T-helper 1 cell treated with Interleukin-12 subunit alpha and Interleukin-12 subunit beta and Interleukin-4 antibody, amounts not matched to agents 30 μg/mL and 1 μg/mL, for 36 hours (primary cell): ENCODE results near the gene RAPGEF2.

Experiments
- H3K27ac Mint-ChIP-seq: one replicate; pipeline ENCODE4 v1.8.0; 2021; ENCODE audit warnings: mild to moderate bottlenecking, mixed read lengths
- H3K27me3 Mint-ChIP-seq: one replicate; pipeline ENCODE4 v1.8.0; 2021; ENCODE audit warnings: low read depth, mixed read lengths
- H3K36me3 Mint-ChIP-seq: one replicate; pipeline ENCODE4 v1.8.0; 2021; ENCODE audit warnings: low read depth, mixed read lengths
- H3K4me1 Mint-ChIP-seq: one replicate; pipeline ENCODE4 v1.8.0; 2021; ENCODE audit warnings: low read depth, mixed read lengths
- H3K4me3 Mint-ChIP-seq: one replicate; pipeline ENCODE4 v1.8.0; 2021; ENCODE audit warnings: mild to moderate bottlenecking, moderate library complexity, mixed read lengths
- H3K9me3 Mint-ChIP-seq: one replicate; pipeline ENCODE4 v1.8.0; 2021; ENCODE audit warnings: mixed read lengths

RAPGEF2 gene

GRCh38 chr4:159344877-159345276, 242.0 kb downstream of the RAPGEF2 start:
- Mint-ChIP-seq H3K27me3 (no peaks in the 10 kb centered on the region), H3K9me3 (no peaks in the 10 kb centered on the region), H3K27ac (no peak overlapping the region), H3K4me1 (peaks cover 4% of the 10 kb centered on the region), H3K4me3 (no peak overlapping the region), H3K36me3 (peaks cover 33% of the 10 kb centered on the region)

GRCh38 chr4:159346681-159347080, 243.8 kb downstream of the RAPGEF2 start:
- no peaks in the 10 kb centered on the region for H3K9me3 Mint-ChIP-seq
- H3K4me1 Mint-ChIP-seq, result peaks cover 4% of the 10 kb centered on the region
- peaks cover 35% of the 10 kb centered on the region for H3K36me3 Mint-ChIP-seq
- H3K27me3 Mint-ChIP-seq, result no peaks in the 10 kb centered on the region
- H3K4me3 Mint-ChIP-seq, result no peak overlapping the region
- H3K27ac Mint-ChIP-seq, result no peak overlapping the region

GRCh38 chr4:159347813-159348212, 244.9 kb downstream of the RAPGEF2 start:
- peaks cover 29% of the 10 kb centered on the region for H3K36me3 Mint-ChIP-seq
- H3K4me1 Mint-ChIP-seq, result peaks cover 4% of the 10 kb centered on the region
- H3K27ac Mint-ChIP-seq, result no peak overlapping the region
- no peaks in the 10 kb centered on the region for H3K27me3 Mint-ChIP-seq
- H3K9me3 Mint-ChIP-seq, result no peaks in the 10 kb centered on the region
- H3K4me3 Mint-ChIP-seq, result no peak overlapping the region

GRCh38 chr4:159349332-159349731, 246.5 kb downstream of the RAPGEF2 start:
- no peak overlapping the region for H3K27ac Mint-ChIP-seq
- H3K27me3 Mint-ChIP-seq, result no peaks in the 10 kb centered on the region
- no peaks in the 10 kb centered on the region for H3K9me3 Mint-ChIP-seq
- H3K4me1 Mint-ChIP-seq, result no peaks in the 10 kb centered on the region
- H3K36me3 Mint-ChIP-seq, result peaks cover 26% of the 10 kb centered on the region
- no peak overlapping the region for H3K4me3 Mint-ChIP-seq

GRCh38 chr4:159352609-159353008, 249.7 kb downstream of the RAPGEF2 start:
- H3K36me3 Mint-ChIP-seq, result peaks cover 31% of the 10 kb centered on the region
- H3K4me1 Mint-ChIP-seq, result no peaks in the 10 kb centered on the region
- H3K9me3 Mint-ChIP-seq, result no peaks in the 10 kb centered on the region

GRCh38 chr4:159353422-159354116, 250.7 kb downstream of the RAPGEF2 start:
- peaks cover 28% of the 10 kb centered on the region for H3K36me3 Mint-ChIP-seq
- H3K27ac Mint-ChIP-seq, result no peak overlapping the region
- H3K4me3 Mint-ChIP-seq, result no peak overlapping the region
- no peaks in the 10 kb centered on the region for H3K9me3 Mint-ChIP-seq
- H3K27me3 Mint-ChIP-seq, result no peaks in the 10 kb centered on the region
- H3K4me1 Mint-ChIP-seq, result no peaks in the 10 kb centered on the region

More at GRCh38 chr4:159352609-159353008, 249.7 kb downstream of the RAPGEF2 start:
- no peaks in the 10 kb centered on the region for H3K27me3 Mint-ChIP-seq
- no peak overlapping the region for H3K27ac Mint-ChIP-seq
- no peak overlapping the region for H3K4me3 Mint-ChIP-seq

- Mint-ChIP-seq H3K27me3 (no peaks in the 10 kb centered on the region), H3K27ac (no peak overlapping the region), H3K36me3 (peaks cover 25% of the 10 kb centered on the region), H3K4me1 (no peaks in the 10 kb centered on the region), H3K4me3 (no peak overlapping the region), H3K9me3 (no peaks in the 10 kb centered on the region)
Measured at GRCh38 chr4:159355466-159355865, 252.6 kb downstream of the RAPGEF2 start.

- Mint-ChIP-seq H3K27me3 (no peaks in the 10 kb centered on the region), H3K4me3 (no peak overlapping the region), H3K4me1 (no peaks in the 10 kb centered on the region), H3K27ac (no peak overlapping the region), H3K36me3 (peaks cover 18% of the 10 kb centered on the region), H3K9me3 (no peaks in the 10 kb centered on the region)
Measured at GRCh38 chr4:159357350-159357749, 254.5 kb downstream of the RAPGEF2 start.

- H3K27ac Mint-ChIP-seq, result no peak overlapping the region
- no peak overlapping the region for H3K4me3 Mint-ChIP-seq
- no peaks in the 10 kb centered on the region for H3K4me1 Mint-ChIP-seq
- H3K36me3 Mint-ChIP-seq, result peaks cover 17% of the 10 kb centered on the region
- H3K9me3 Mint-ChIP-seq, result no peaks in the 10 kb centered on the region
- H3K27me3 Mint-ChIP-seq, result no peaks in the 10 kb centered on the region
Measured at GRCh38 chr4:159358226-159358625, 255.3 kb downstream of the RAPGEF2 start.

GRCh38 chr4:159360549-159360948, 257.7 kb downstream of the RAPGEF2 start:
- H3K27ac Mint-ChIP-seq, result no peak overlapping the region
- no peak overlapping the region for H3K4me3 Mint-ChIP-seq
- H3K27me3 Mint-ChIP-seq, result no peaks in the 10 kb centered on the region
- peaks cover 10% of the 10 kb centered on the region for H3K36me3 Mint-ChIP-seq
- no peaks in the 10 kb centered on the region for H3K9me3 Mint-ChIP-seq
- no peaks in the 10 kb centered on the region for H3K4me1 Mint-ChIP-seq

- Mint-ChIP-seq H3K27me3 (peaks cover 11% of the 10 kb centered on the region), H3K4me1 (peaks cover 4% of the 10 kb centered on the region), H3K36me3 (peaks cover 2% of the 10 kb centered on the region), H3K27ac (no peak overlapping the region), H3K9me3 (no peaks in the 10 kb centered on the region), H3K4me3 (no peak overlapping the region)
Measured at GRCh38 chr4:159363361-159363760, 260.5 kb downstream of the RAPGEF2 start.

- Mint-ChIP-seq H3K36me3 (peaks cover 2% of the 10 kb centered on the region), H3K27me3 (peaks cover 11% of the 10 kb centered on the region), H3K27ac (no peak overlapping the region), H3K9me3 (no peaks in the 10 kb centered on the region), H3K4me3 (no peak overlapping the region), H3K4me1 (peaks cover 8% of the 10 kb centered on the region)
Measured at GRCh38 chr4:159366966-159367780, 264.3 kb downstream of the RAPGEF2 start.

- H3K9me3 Mint-ChIP-seq, result no peaks in the 10 kb centered on the region
- peaks cover 11% of the 10 kb centered on the region for H3K27me3 Mint-ChIP-seq
- H3K36me3 Mint-ChIP-seq, result peaks cover 2% of the 10 kb centered on the region
- no peak overlapping the region for H3K4me3 Mint-ChIP-seq
- H3K4me1 Mint-ChIP-seq, result peaks cover 8% of the 10 kb centered on the region
- no peak overlapping the region for H3K27ac Mint-ChIP-seq
Measured at GRCh38 chr4:159367781-159368080, 264.9 kb downstream of the RAPGEF2 start.

GRCh38 chr4:159368320-159368719, 265.4 kb downstream of the RAPGEF2 start:
- Mint-ChIP-seq H3K4me1 (peaks cover 8% of the 10 kb centered on the region), H3K27ac (no peak overlapping the region), H3K27me3 (peaks cover 11% of the 10 kb centered on the region), H3K9me3 (no peaks in the 10 kb centered on the region), H3K4me3 (no peak overlapping the region), H3K36me3 (no peaks in the 10 kb centered on the region)

GRCh38 chr4:159369256-159369655, 266.4 kb downstream of the RAPGEF2 start:
- H3K4me3 Mint-ChIP-seq, result no peak overlapping the region
- no peaks in the 10 kb centered on the region for H3K36me3 Mint-ChIP-seq
- H3K27ac Mint-ChIP-seq, result no peak overlapping the region
- no peaks in the 10 kb centered on the region for H3K9me3 Mint-ChIP-seq
- H3K4me1 Mint-ChIP-seq, result peaks cover 8% of the 10 kb centered on the region
- H3K27me3 Mint-ChIP-seq, result peaks cover 11% of the 10 kb centered on the region
